Astrocyte (in vitro differentiated cells and primary cell): Measurements from ENCODE around the gene EVL. TPM values are rescaled to one million over a fixed set of nuclear protein-coding genes. Genes with fewer than 3 reads are reported as not detected.

Source experiments
- DNase-seq: peaks from one replicate; pipeline ENCODE4 v3.0.0-alpha.2; 2010; ENCODE audit warnings: low read depth
- FAIRE-seq: peaks from 2 replicates; lab custom pipeline; 2011; peaks lifted over from hg19 to GRCh38; lab: Jason Lieb, UNC
- H2AFZ ChIP-seq: 2 replicates; pipeline ENCODE4 v1.6.0; 2012; ENCODE audit warnings: low read depth, low read length, inconsistent platforms
- H3K27ac ChIP-seq: 2 replicates; pipeline ENCODE4 v1.5.1; 2011; ENCODE audit warnings: low read depth, low read length, inconsistent platforms
- H3K27me3 ChIP-seq: 2 replicates; pipeline ENCODE4 v1.6.0; 2011; ENCODE audit warnings: low read length, inconsistent platforms; ENCODE audit not compliant: insufficient read depth
- H3K36me3 ChIP-seq: 2 replicates; pipeline ENCODE4 v1.5.1; 2011; ENCODE audit warnings: low read length, inconsistent platforms; ENCODE audit not compliant: insufficient read depth
- H3K4me1 ChIP-seq: 2 replicates; pipeline ENCODE4 v1.5.1; 2011; ENCODE audit warnings: low read length, inconsistent platforms; ENCODE audit not compliant: insufficient read depth
- H3K4me2 ChIP-seq: 2 replicates; pipeline ENCODE4 v1.6.0; 2012; ENCODE audit warnings: low read length, inconsistent platforms
- H3K4me3 ChIP-seq: 2 replicates; pipeline ENCODE4 v1.5.1; 2011; ENCODE audit warnings: low read depth, mild to moderate bottlenecking, low read length, inconsistent platforms; ENCODE audit not compliant: insufficient read depth
- H3K79me2 ChIP-seq: 2 replicates; pipeline ENCODE4 v1.6.0; 2012; ENCODE audit warnings: mild to moderate bottlenecking, low read length, inconsistent platforms; ENCODE audit not compliant: insufficient read depth
- H3K9ac ChIP-seq: 2 replicates; pipeline ENCODE4 v1.6.0; 2012; ENCODE audit warnings: mild to moderate bottlenecking, low read length, inconsistent platforms
- H3K9me3 ChIP-seq: 2 replicates; pipeline ENCODE4 v1.5.1; 2012; ENCODE audit warnings: low read depth, mild to moderate bottlenecking, low read length, inconsistent platforms; ENCODE audit not compliant: insufficient read depth
- H4K20me1 ChIP-seq: 2 replicates; pipeline ENCODE4 v1.6.0; 2012; ENCODE audit warnings: low read length, inconsistent platforms; ENCODE audit not compliant: insufficient read depth
- H3K27ac Mint-ChIP-seq: one replicate; pipeline ENCODE4 v1.8.0; 2021; ENCODE audit warnings: mild to moderate bottlenecking, mixed read lengths; ENCODE audit not compliant: unreplicated experiment
- H3K27me3 Mint-ChIP-seq: one replicate; pipeline ENCODE4 v1.8.0; 2021; ENCODE audit warnings: low read depth, mixed read lengths; ENCODE audit not compliant: unreplicated experiment
- H3K36me3 Mint-ChIP-seq: one replicate; pipeline ENCODE4 v1.8.0; 2021; ENCODE audit warnings: low read depth, mixed read lengths; ENCODE audit not compliant: unreplicated experiment
- H3K4me1 Mint-ChIP-seq: one replicate; pipeline ENCODE4 v1.8.0; 2021; ENCODE audit warnings: low read depth, mixed read lengths; ENCODE audit not compliant: unreplicated experiment
- H3K4me3 Mint-ChIP-seq: one replicate; pipeline ENCODE4 v1.8.0; 2021; ENCODE audit warnings: mild to moderate bottlenecking, moderate library complexity, mixed read lengths; ENCODE audit not compliant: unreplicated experiment
- H3K9me3 Mint-ChIP-seq: one replicate; pipeline ENCODE4 v1.8.0; 2021; ENCODE audit warnings: mild to moderate bottlenecking, mixed read lengths; ENCODE audit not compliant: unreplicated experiment
- CTCF ChIP-seq: IDR thresholded peaks from 2 replicates; pipeline ENCODE4 v1.5.1; 2011; ENCODE audit warnings: low read depth, mild to moderate bottlenecking, inconsistent platforms, low read length, moderate library complexity; ENCODE audit not compliant: insufficient read depth
- EZH2 ChIP-seq: IDR thresholded peaks from 2 replicates; pipeline ENCODE4 v1.6.1; 2012; ENCODE audit warnings: mild to moderate bottlenecking, low read length, inconsistent platforms; ENCODE audit not compliant: insufficient read depth
- total RNA-seq: library from RNA; stranded (reverse); gene quantifications from 2 replicates; pipeline ENCODE4 v1.2.1, GENCODE V29; 2021

Gene EVL
- total RNA-seq, 1 donor from 2014 or later: 48.9 TPM

DNA sequence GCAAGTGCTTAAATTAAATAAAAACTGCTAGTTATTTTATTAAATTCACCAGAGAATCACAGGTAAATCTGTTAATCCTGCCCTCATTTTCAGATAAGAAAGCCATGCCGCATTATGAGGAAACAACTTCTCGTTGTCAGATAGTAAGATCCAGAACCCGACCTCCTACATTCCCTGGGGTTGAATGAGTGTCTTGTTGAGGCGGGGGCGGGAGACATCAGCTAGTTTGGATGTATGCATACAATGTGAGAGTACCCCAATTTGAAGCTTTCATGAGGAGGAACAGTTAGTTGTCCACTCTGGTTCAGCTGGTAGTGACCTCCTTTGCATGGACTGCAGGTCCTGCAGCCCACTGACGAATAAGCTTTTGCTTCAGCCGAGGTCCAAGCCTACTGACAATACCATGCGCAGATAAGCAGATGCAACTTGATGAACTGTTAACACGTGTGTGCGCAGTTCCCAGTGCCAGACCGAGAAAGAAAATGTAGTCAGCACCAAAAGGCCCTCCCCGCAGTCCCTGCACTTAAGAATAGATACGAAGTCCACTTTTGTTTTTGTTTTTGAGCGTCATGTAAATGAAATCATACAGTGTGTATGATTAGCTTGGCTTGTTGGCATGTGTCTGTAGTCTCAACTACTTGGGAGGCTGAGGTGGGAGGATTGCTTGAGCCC, 34.9 kb downstream of the EVL start:
- peaks cover 55% of the 10 kb centered on the region for H4K20me1 ChIP-seq
- peaks cover 8% of the 10 kb centered on the region for H3K79me2 ChIP-seq
- H3K9me3 ChIP-seq: no peaks in the 10 kb centered on the region
- no peaks in the 10 kb centered on the region for H3K27me3 ChIP-seq
- no peaks in the 10 kb centered on the region for H3K27me3 Mint-ChIP-seq
- H3K4me2 ChIP-seq: no peak overlapping the region
- H2AFZ ChIP-seq: no peak overlapping the region
- no peak overlapping the region for H3K4me3 Mint-ChIP-seq
- FAIRE-seq (no peak), DNase-seq (no peak)
- H3K4me1 Mint-ChIP-seq: no peaks in the 10 kb centered on the region
- peaks cover 27% of the 10 kb centered on the region for H3K4me1 ChIP-seq
- H3K9ac ChIP-seq: no peak overlapping the region
- H3K36me3 ChIP-seq: no peaks in the 10 kb centered on the region
- no peak overlapping the region for H3K4me3 ChIP-seq
- no peaks in the 10 kb centered on the region for H3K9me3 Mint-ChIP-seq
- no peak overlapping the region for H3K27ac ChIP-seq
- TF ChIP-seq EZH2 (no peak), CTCF (no peak)
- no peak overlapping the region for H3K27ac Mint-ChIP-seq
- peaks cover 15% of the 10 kb centered on the region for H3K36me3 Mint-ChIP-seq

DNA sequence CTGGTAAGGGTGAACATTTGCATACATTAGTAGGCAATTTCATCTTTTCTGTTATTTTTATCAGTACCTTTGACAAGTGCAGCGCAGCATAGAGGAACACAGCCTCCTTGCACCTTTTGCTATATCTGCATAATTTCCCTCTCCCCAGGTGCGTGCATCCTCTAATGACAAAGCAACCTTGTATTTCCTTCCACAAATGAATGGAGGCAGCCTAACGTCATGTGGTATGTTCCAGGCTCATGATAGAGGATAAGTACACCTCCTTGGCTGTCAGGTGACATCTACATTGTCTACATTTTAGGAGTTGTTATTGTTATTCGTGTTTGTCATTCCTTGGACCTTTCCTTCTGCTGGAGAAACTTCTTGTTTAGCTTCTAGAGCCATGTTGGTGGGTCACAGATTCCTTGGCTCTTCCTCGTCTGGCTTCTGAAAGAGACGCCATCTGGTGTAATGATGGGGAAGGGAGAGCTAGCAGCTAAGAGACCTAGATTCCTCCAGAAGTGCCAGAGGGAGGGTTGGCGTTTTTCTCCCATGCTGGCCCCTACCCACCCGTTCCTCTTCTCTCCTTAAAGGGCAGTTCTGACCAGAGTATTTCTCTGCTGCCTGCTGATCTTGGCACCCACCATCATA, 37.0 kb downstream of the EVL start:
- Histone ChIP-seq H3K36me3 (no peaks in the 10 kb centered on the region), H4K20me1 (peaks cover 43% of the 10 kb centered on the region), H3K9me3 (no peaks in the 10 kb centered on the region), H2AFZ (no peak overlapping the region), H3K9ac (no peak overlapping the region), H3K79me2 (peaks cover 16% of the 10 kb centered on the region), H3K27me3 (no peaks in the 10 kb centered on the region), H3K4me2 (no peak overlapping the region), H3K4me1 (peaks cover 20% of the 10 kb centered on the region), H3K27ac (no peak overlapping the region), H3K4me3 (no peak overlapping the region)
- Mint-ChIP-seq H3K27me3 (no peaks in the 10 kb centered on the region), H3K27ac (no peak overlapping the region), H3K4me1 (peaks cover under 1% of the 10 kb centered on the region), H3K9me3 (no peaks in the 10 kb centered on the region), H3K4me3 (no peak overlapping the region), H3K36me3 (peaks cover 20% of the 10 kb centered on the region)
- FAIRE-seq (no peak), DNase-seq (no peak)
- TF ChIP-seq CTCF (no peak), EZH2 (no peak)
